ENCODE measurements around the gene IL1RN. TPM values are rescaled to one million over a fixed set of nuclear protein-coding genes. Genes with fewer than 3 reads are reported as not detected.

IL1RN gene
- total and polyA plus RNA-seq, 2 of the 13 experiments (the other 11 are each of a cell fraction or from before 2014, with no cell fraction given): 21.2 to 101 TPM

GRCh38 chr2:113157118-113157896 is 29.9 kb downstream of the IL1RN start (continued):
- no peak for TF ChIP-seq ZNF569 (CRISPR knock-in tag; IDR thresholded peaks at IDR 0.05; ENCODE audit: borderline replicate concordance)
- TF ChIP-seq, protein P1, sequence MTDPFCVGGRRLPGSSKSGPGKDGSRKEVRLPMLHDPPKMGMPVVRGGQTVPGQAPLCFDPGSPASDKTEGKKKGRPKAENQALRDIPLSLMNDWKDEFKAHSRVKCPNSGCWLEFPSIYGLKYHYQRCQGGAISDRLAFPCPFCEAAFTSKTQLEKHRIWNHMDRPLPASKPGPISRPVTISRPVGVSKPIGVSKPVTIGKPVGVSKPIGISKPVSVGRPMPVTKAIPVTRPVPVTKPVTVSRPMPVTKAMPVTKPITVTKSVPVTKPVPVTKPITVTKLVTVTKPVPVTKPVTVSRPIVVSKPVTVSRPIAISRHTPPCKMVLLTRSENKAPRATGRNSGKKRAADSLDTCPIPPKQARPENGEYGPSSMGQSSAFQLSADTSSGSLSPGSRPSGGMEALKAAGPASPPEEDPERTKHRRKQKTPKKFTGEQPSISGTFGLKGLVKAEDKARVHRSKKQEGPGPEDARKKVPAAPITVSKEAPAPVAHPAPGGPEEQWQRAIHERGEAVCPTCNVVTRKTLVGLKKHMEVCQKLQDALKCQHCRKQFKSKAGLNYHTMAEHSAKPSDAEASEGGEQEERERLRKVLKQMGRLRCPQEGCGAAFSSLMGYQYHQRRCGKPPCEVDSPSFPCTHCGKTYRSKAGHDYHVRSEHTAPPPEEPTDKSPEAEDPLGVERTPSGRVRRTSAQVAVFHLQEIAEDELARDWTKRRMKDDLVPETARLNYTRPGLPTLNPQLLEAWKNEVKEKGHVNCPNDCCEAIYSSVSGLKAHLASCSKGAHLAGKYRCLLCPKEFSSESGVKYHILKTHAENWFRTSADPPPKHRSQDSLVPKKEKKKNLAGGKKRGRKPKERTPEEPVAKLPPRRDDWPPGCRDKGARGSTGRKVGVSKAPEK (CRISPR knock-in tag; IDR thresholded peaks at IDR 0.05; ENCODE audit: borderline replicate concordance): no peak
- no peak for TF ChIP-seq ZNF224 (CRISPR knock-in tag; IDR thresholded peaks at IDR 0.05)
- TF ChIP-seq, protein P2, sequence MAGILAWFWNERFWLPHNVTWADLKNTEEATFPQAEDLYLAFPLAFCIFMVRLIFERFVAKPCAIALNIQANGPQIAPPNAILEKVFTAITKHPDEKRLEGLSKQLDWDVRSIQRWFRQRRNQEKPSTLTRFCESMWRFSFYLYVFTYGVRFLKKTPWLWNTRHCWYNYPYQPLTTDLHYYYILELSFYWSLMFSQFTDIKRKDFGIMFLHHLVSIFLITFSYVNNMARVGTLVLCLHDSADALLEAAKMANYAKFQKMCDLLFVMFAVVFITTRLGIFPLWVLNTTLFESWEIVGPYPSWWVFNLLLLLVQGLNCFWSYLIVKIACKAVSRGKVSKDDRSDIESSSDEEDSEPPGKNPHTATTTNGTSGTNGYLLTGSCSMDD (CRISPR knock-in tag; IDR thresholded peaks at IDR 0.05): no peak
- TF ChIP-seq ZSCAN9 (CRISPR knock-in tag; IDR thresholded peaks at IDR 0.05; ENCODE audit: borderline replicate concordance): no peak
- TF ChIP-seq, protein P3, sequence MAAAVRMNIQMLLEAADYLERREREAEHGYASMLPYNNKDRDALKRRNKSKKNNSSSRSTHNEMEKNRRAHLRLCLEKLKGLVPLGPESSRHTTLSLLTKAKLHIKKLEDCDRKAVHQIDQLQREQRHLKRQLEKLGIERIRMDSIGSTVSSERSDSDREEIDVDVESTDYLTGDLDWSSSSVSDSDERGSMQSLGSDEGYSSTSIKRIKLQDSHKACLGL (CRISPR knock-in tag; IDR thresholded peaks at IDR 0.05): peak; percentile 9; the same call in 1 of the 2 replicates
- TF ChIP-seq RFXAP (CRISPR knock-in tag; IDR thresholded peaks at IDR 0.05; ENCODE audit: borderline replicate concordance): no peak
- TF ChIP-seq ZNF747 (CRISPR knock-in tag; IDR thresholded peaks at IDR 0.05; ENCODE audit: borderline replicate concordance): 0 out of 2 replicates have a peak, but pooled peaks have one; percentile 10
- peak; percentile 21 for TF ChIP-seq YY1 (IDR thresholded peaks at IDR 0.05; ENCODE audit: insufficient read depth, insufficient replicate concordance, low read depth, low read length)
- no peak for TF ChIP-seq RCOR2 (CRISPR knock-in tag; IDR thresholded peaks at IDR 0.05)
- TF ChIP-seq ZNF660 (CRISPR knock-in tag; IDR thresholded peaks at IDR 0.05; ENCODE audit: borderline replicate concordance, low read depth): no peak
- TF ChIP-seq, protein P4, sequence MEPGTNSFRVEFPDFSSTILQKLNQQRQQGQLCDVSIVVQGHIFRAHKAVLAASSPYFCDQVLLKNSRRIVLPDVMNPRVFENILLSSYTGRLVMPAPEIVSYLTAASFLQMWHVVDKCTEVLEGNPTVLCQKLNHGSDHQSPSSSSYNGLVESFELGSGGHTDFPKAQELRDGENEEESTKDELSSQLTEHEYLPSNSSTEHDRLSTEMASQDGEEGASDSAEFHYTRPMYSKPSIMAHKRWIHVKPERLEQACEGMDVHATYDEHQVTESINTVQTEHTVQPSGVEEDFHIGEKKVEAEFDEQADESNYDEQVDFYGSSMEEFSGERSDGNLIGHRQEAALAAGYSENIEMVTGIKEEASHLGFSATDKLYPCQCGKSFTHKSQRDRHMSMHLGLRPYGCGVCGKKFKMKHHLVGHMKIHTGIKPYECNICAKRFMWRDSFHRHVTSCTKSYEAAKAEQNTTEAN (CRISPR knock-in tag; conservative IDR thresholded peaks at IDR 0.05): no peak
- TF ChIP-seq ZNF331 (CRISPR knock-in tag; IDR thresholded peaks at IDR 0.05): no peak
- peak; percentile 71; the same call in 1 of the 2 replicates for TF ChIP-seq ZMAT3 (CRISPR knock-in tag; conservative IDR thresholded peaks at IDR 0.05)
- no peak for TF ChIP-seq FOXP4 (CRISPR knock-in tag; IDR thresholded peaks at IDR 0.05)
- no peak for TF ChIP-seq NFE2L1 (CRISPR knock-in tag; IDR thresholded peaks at IDR 0.05; ENCODE audit: borderline replicate concordance)
- no peak for TF ChIP-seq ZNF205 (CRISPR knock-in tag; IDR thresholded peaks at IDR 0.05)
- TF ChIP-seq NBN (conservative IDR thresholded peaks at IDR 0.05): no peak
